A673 (cell line): ENCODE data around the gene ABCF3.

Experiments
- CTCF ChIP-seq: fragments of 300-800, 200-600 bp; sonication (generic); conservative IDR thresholded peaks from 2 replicates; pipeline ENCODE4 v1.5.1; 2017; ENCODE audit warnings: low read depth, mild to moderate bottlenecking, antibody characterized with exemption, low read length, moderate library complexity, mixed read lengths
- EZH2 ChIP-seq: fragments of 200-600 bp; sonication (generic); IDR thresholded peaks from 2 replicates; pipeline ENCODE4 v1.6.1; 2017; ENCODE audit warnings: borderline replicate concordance, low read depth, mild to moderate bottlenecking, mixed read lengths, antibody characterized with exemption, low read length; ENCODE audit not compliant: poor library complexity, severe bottlenecking

GRCh38 chr3:184145751-184146270, 40.2 kb upstream of the ABCF3 start:
- TF ChIP-seq CTCF (no peak), EZH2 (no peak)
